Upper lobe of right lung (tissue), 1 donor: ENCODE data around the gene SSBP3. TPM values are rescaled to one million over a fixed set of nuclear protein-coding genes. Genes with fewer than 3 reads are reported as not detected.

ENCODE experiments used
- ATAC-seq: fragments of 200-7000 bp; cut with Tn5 transposase; one replicate; pipeline ENCODE4 v1.9.1; 2020; ENCODE audit warnings: mild to moderate bottlenecking, moderate library complexity
- DNase-seq: peaks from one replicate; pipeline ENCODE4 v3.0.0-alpha.2; 2020
- H3K27ac ChIP-seq: fragments of 200-600 bp; one replicate; pipeline ENCODE4 v1.8.0; 2022
- H3K27me3 ChIP-seq: fragments of 200-600 bp; one replicate; pipeline ENCODE4 v1.8.0; 2022; ENCODE audit warnings: mild to moderate bottlenecking
- H3K36me3 ChIP-seq: fragments of 200-600 bp; one replicate; pipeline ENCODE4 v1.8.0; 2022
- H3K4me1 ChIP-seq: fragments of 200-600 bp; one replicate; pipeline ENCODE4 v1.8.0; 2022
- H3K4me3 ChIP-seq: fragments of 200-600 bp; one replicate; pipeline ENCODE4 v1.8.0; 2022; ENCODE audit warnings: mild to moderate bottlenecking
- H3K9me3 ChIP-seq: fragments of 200-600 bp; one replicate; pipeline ENCODE4 v1.8.0; 2022
- intact Hi-C: fragments of 100-400 bp; cut with DNase I; formaldehyde crosslinking; loops from one replicate; pipeline ENCODE4 v1.11.0; 2022
- total RNA-seq: library from RNA; stranded (reverse); fragmentation: NEBNext Ultra II Directional; extraction: Animal tissue kit (Norgen Biotek cat#: 25700); gene quantifications from one replicate; pipeline ENCODE4 v1.2.1, GENCODE V29; 2021
- TF ChIP-seq, protein P1 (sequence below): fragments of 200-600 bp; IDR thresholded peaks from one replicate; pipeline ENCODE4 v1.8.0; 2022; ENCODE audit warnings: antibody characterized with exemption
- donor health status: DM: no; HTN: yes; CAD: no; lungs with severe emphysema.

SSBP3 gene
- total RNA-seq, 1 donor from 2014 or later = 40.4 TPM

DNA sequence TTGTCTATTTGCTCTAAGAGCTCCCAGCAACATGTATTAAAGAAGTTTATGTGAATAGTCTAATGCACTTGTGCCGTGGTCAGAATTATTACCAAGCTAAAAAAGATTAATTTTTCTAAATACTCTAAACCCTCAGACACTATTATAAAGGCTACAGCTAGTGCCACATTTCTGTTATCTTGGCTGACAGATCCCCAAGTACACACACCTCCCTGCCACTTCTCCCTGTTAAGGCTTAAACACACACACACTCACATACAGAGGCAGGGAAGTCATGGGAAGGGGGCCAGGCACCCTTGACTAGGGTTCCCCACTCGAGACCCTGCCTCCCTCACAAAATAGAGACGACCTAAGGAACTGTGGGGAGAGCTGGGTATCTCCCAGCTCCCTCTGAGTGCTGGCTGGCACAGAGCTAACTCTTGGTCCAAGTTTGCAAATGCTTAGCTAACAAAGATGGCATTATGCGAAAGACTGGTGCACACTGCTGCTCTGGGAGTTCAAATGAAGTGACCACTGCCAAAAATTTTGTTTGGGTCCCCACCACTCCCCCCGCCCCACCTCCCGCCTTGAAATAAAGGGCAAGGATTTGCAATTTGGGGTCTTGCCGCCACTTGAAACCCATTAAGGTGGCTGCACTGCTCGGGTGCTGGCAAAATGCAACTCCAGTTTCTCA is 9.8 kb downstream of the SSBP3 start:
- Histone ChIP-seq H3K4me1 (peaks cover 8% of the 10 kb centered on the region), H3K27me3 (no peaks in the 10 kb centered on the region), H3K36me3 (peaks cover 53% of the 10 kb centered on the region), H3K9me3 (no peaks in the 10 kb centered on the region), H3K27ac (no peak overlapping the region), H3K4me3 (no peak overlapping the region)
- intact Hi-C loops = no loop called here
- TF ChIP-seq, protein P1, sequence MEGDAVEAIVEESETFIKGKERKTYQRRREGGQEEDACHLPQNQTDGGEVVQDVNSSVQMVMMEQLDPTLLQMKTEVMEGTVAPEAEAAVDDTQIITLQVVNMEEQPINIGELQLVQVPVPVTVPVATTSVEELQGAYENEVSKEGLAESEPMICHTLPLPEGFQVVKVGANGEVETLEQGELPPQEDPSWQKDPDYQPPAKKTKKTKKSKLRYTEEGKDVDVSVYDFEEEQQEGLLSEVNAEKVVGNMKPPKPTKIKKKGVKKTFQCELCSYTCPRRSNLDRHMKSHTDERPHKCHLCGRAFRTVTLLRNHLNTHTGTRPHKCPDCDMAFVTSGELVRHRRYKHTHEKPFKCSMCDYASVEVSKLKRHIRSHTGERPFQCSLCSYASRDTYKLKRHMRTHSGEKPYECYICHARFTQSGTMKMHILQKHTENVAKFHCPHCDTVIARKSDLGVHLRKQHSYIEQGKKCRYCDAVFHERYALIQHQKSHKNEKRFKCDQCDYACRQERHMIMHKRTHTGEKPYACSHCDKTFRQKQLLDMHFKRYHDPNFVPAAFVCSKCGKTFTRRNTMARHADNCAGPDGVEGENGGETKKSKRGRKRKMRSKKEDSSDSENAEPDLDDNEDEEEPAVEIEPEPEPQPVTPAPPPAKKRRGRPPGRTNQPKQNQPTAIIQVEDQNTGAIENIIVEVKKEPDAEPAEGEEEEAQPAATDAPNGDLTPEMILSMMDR = no peak
- DNase-seq (no peak), ATAC-seq (no peak)

DNA sequence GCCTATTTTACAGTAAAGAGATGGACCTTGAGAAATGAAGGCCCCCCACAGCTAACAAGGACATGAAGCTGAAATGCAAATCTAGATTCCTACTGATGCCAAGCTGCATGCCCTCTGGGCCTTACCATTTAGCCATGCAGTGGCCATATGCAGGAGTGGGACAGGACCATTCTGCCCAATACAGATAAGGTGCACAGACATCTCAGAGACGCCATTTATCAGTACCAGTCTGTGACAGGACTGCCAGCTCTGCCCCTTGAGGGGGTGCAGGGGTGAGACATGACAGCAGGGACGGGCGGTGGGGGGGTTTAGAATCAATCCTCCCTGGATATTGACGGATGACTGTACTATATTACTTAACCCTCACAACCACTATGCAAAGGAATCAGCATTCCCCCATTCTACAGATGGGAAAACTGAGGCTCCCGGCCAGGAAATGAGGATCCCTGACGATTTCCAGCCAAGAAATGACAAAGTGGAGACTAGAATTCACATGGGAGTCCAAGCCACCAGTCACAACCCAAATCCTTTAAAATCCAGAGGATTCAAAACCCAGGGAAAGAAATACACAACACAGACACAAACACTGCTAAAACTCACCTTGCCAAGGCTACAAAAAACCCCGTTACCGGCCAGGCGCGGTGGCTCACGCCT is 10.8 kb downstream of the SSBP3 start:
- TF ChIP-seq, protein P1 = no peak

DNA sequence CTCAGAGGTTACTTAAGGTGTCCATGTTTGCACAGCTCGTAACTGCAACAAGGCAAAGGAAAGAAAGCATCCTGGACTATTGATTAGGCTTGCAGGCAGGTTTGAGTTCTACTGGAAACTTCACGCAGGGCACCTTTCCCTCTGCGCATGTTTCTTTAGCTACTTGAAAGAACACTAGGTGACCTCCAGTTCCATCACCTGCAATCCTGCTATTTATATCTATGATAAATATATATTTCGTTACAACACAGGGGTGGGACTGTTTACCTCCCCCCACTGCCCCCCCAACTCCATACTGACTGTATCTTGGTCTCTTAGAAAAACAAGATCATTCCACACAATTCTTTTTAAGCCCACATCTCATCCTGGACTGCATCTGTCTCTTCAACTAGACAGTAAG is 12.1 kb downstream of the SSBP3 start:
- H3K36me3 ChIP-seq = peaks cover 39% of the 10 kb centered on the region
- intact Hi-C loops = no loop called here
- H3K4me1 ChIP-seq = peaks cover 8% of the 10 kb centered on the region
- no peaks in the 10 kb centered on the region for H3K9me3 ChIP-seq
- TF ChIP-seq, protein P1 = no peak
- no peak for DNase-seq
- H3K27me3 ChIP-seq = no peaks in the 10 kb centered on the region
- no peak overlapping the region for H3K4me3 ChIP-seq
- no peak overlapping the region for H3K27ac ChIP-seq
- no peak for ATAC-seq

More for the DNA sequence above, 10.8 kb downstream of the SSBP3 start:
- DNase-seq (no peak), ATAC-seq (no peak)
- H3K27ac ChIP-seq = no peak overlapping the region
- no peaks in the 10 kb centered on the region for H3K9me3 ChIP-seq
- peaks cover 8% of the 10 kb centered on the region for H3K4me1 ChIP-seq
- intact Hi-C loops = no loop called here
- peaks cover 45% of the 10 kb centered on the region for H3K36me3 ChIP-seq
- H3K27me3 ChIP-seq = no peaks in the 10 kb centered on the region
- no peak overlapping the region for H3K4me3 ChIP-seq

DNA sequence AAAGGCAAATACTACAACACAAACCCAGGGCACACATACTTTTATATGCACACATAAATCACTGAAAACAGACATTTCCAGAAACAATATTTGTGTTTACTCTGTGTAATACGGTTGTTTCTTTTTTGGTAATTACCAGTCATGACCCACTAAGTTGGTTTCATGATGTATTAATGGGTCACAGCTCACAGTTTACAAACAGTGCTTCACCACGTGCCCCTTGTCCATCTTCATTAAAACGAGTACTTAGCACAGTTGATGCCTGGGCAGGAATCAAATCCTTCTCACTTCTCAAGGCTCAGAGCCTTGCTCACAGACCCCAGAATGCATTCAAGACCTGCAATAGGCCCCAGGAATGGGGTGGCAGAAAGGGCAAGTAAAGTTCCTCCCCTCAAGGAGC is 13.8 kb downstream of the SSBP3 start:
- Histone ChIP-seq H3K27me3 (no peaks in the 10 kb centered on the region), H3K4me1 (peaks cover 7% of the 10 kb centered on the region), H3K9me3 (no peaks in the 10 kb centered on the region), H3K27ac (no peak overlapping the region), H3K36me3 (peaks cover 27% of the 10 kb centered on the region), H3K4me3 (no peak overlapping the region)
- TF ChIP-seq, protein P1 = no peak
- ATAC-seq = no peak
- intact Hi-C loops = no loop called here
- no peak for DNase-seq

DNA sequence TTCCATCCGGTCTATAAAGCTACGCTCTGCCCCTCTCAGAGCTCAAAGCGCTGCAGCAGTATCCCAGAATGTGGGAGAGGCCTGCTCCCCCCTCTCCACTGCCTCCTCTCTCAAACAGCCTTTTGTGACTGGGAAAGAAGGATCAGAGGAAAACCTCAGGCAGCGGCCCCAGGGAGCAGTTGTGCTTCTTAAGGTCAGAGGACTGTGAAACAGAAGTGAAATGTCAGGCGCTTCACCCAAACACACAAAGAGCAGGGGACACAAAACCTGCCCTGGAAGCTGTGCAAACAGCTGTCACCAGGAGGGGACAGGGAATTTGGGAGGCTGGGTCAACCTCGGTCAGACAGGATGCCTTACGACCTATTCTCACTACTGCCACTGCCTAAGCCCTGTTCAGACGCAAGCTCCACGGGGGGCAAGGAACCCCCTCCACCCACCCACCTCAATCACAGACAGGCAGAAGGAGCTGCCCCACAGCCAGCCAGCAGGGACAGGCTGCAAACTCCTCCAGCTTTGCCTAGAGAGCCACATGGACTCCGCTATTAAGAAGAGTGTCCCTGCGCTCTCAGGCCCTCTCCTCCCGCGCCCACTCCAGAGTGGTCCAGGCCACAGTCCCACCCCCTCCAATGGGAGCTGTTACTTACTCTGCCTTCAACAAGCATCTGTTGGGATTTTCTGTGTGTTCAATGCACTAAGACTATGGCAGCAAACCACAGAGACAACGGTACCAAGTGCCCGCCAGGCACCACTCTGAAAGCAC is 14.6 kb downstream of the SSBP3 start:
- Histone ChIP-seq H3K27me3 (no peaks in the 10 kb centered on the region), H3K36me3 (peaks cover 27% of the 10 kb centered on the region), H3K27ac (no peak overlapping the region), H3K9me3 (no peaks in the 10 kb centered on the region), H3K4me3 (no peak overlapping the region), H3K4me1 (no peaks in the 10 kb centered on the region)
- intact Hi-C loops = no loop called here
- TF ChIP-seq, protein P1 = no peak
- ATAC-seq (no peak), DNase-seq (no peak)
